T-helper 2 cell treated with Interferon-gamma antibody and Interleukin-4, amounts not matched to agents 100 ng/mL and 5 ng/mL, for 36 hours (primary cell): Measurements from ENCODE around the gene PPM1F. TPM values are rescaled to one million over a fixed set of nuclear protein-coding genes. Genes with fewer than 3 reads are reported as not detected.

ENCODE experiments used
- intact Hi-C: fragments of 100-400 bp; cut with micrococcal nuclease; formaldehyde crosslinking; loops from one replicate; pipeline ENCODE4 v1.15.1; 2023
- total RNA-seq: library from RNA; stranded (reverse); gene quantifications from 2 replicates; pipeline ENCODE4 v1.2.3, GENCODE V29; 2022

Gene PPM1F
- total RNA-seq, 1 donor from 2014 or later: 16.8 TPM

- intact Hi-C loops: no loop called here
Measured at GRCh38 chr22:21961127-21961867, 8.6 kb upstream of the PPM1F start.

- intact Hi-C loops: no loop called here
Measured at GRCh38 chr22:21960200-21961126, 7.8 kb upstream of the PPM1F start.

- intact Hi-C loops: no loop called here
Measured at GRCh38 chr22:21959274-21960074, 6.8 kb upstream of the PPM1F start.

GRCh38 chr22:21958360-21959273 is 6.0 kb upstream of the PPM1F start:
- intact Hi-C loops: no loop called here

- intact Hi-C loops: loop anchor here (2.0 kb wide), 2 partner anchors 13 to 239 kb away; no protein-coding TSS in a partner anchor
Measured at GRCh38 chr22:21951931-21952465, 650 bp downstream of the PPM1F start.

- intact Hi-C loops: no loop called here
Measured at GRCh38 chr22:21951062-21951461, 1.6 kb downstream of the PPM1F start.

GRCh38 chr22:21949948-21950347 is 2.7 kb downstream of the PPM1F start:
- intact Hi-C loops: no loop called here

- intact Hi-C loops: no loop called here
Measured at GRCh38 chr22:21949569-21949918, 3.1 kb downstream of the PPM1F start.

GRCh38 chr22:21948824-21949568 is 3.7 kb downstream of the PPM1F start:
- intact Hi-C loops: no loop called here

GRCh38 chr22:21948390-21948789 is 4.3 kb downstream of the PPM1F start:
- intact Hi-C loops: no loop called here

- intact Hi-C loops: no loop called here
Measured at GRCh38 chr22:21947040-21948014, 5.3 kb downstream of the PPM1F start.

- intact Hi-C loops: no loop called here
Measured at GRCh38 chr22:21946262-21946925, 6.3 kb downstream of the PPM1F start.

- intact Hi-C loops: no loop called here
Measured at GRCh38 chr22:21945453-21946261, 7.0 kb downstream of the PPM1F start.

- intact Hi-C loops: no loop called here
Measured at GRCh38 chr22:21944871-21945270, 7.8 kb downstream of the PPM1F start.

GRCh38 chr22:21943571-21944448 is 8.8 kb downstream of the PPM1F start:
- intact Hi-C loops: no loop called here
